T-helper 1 cell treated with Interleukin-12 subunit alpha and Interleukin-12 subunit beta and Interleukin-4 antibody, amounts not matched to agents 30 ng/mL and 1 ng/mL, for 36 hours (primary cell): Measurements from ENCODE around the gene SRC. TPM values are rescaled to one million over a fixed set of nuclear protein-coding genes. Genes with fewer than 3 reads are reported as not detected.

Source experiments
- intact Hi-C: fragments of 100-400 bp; cut with micrococcal nuclease; formaldehyde crosslinking; loops from one replicate; pipeline ENCODE4 v1.15.1; 2024
- total RNA-seq: library from RNA; stranded (reverse); gene quantifications from 2 replicates; pipeline ENCODE4 v1.2.3, GENCODE V29; 2022

Gene SRC
- total RNA-seq, 1 donor from 2014 or later: 5.3 TPM

GRCh38 chr20:37315021-37315451, 30.9 kb upstream of the SRC start:
- intact Hi-C loops: no loop called here

- intact Hi-C loops: loop anchor here (1.0 kb wide), 1 partner anchor 21 kb away; no protein-coding TSS in a partner anchor
Measured at GRCh38 chr20:37315452-37316110, 30.4 kb upstream of the SRC start.

GRCh38 chr20:37316116-37316774, 29.7 kb upstream of the SRC start:
- intact Hi-C loops: loop anchor here (1.0 kb wide), 1 partner anchor 22 kb away; no protein-coding TSS in a partner anchor

GRCh38 chr20:37316775-37317170, 29.2 kb upstream of the SRC start:
- intact Hi-C loops: loop anchor here (1.0 kb wide), 1 partner anchor 22 kb away; no protein-coding TSS in a partner anchor

- intact Hi-C loops: no loop called here
Measured at GRCh38 chr20:37317316-37317715, 28.6 kb upstream of the SRC start.

- intact Hi-C loops: no loop called here
Measured at GRCh38 chr20:37317994-37318640, 27.8 kb upstream of the SRC start.

GRCh38 chr20:37319151-37319671, 26.7 kb upstream of the SRC start:
- intact Hi-C loops: no loop called here

- intact Hi-C loops: no loop called here
Measured at GRCh38 chr20:37323985-37324384, 22.0 kb upstream of the SRC start.

GRCh38 chr20:37325206-37325605, 20.7 kb upstream of the SRC start:
- intact Hi-C loops: no loop called here

- intact Hi-C loops: no loop called here
Measured at GRCh38 chr20:37326666-37327065, 19.3 kb upstream of the SRC start.

- intact Hi-C loops: no loop called here
Measured at GRCh38 chr20:37327748-37328147, 18.2 kb upstream of the SRC start.

- intact Hi-C loops: no loop called here
Measured at GRCh38 chr20:37328149-37328945, 17.6 kb upstream of the SRC start.

GRCh38 chr20:37329481-37330165, 16.3 kb upstream of the SRC start:
- intact Hi-C loops: no loop called here

- intact Hi-C loops: no loop called here
Measured at GRCh38 chr20:37330316-37330715, 15.6 kb upstream of the SRC start.

- intact Hi-C loops: no loop called here
Measured at GRCh38 chr20:37331060-37331857, 14.7 kb upstream of the SRC start.

GRCh38 chr20:37333130-37333847, 12.7 kb upstream of the SRC start:
- intact Hi-C loops: no loop called here

GRCh38 chr20:37333848-37334318, 12.1 kb upstream of the SRC start:
- intact Hi-C loops: no loop called here

GRCh38 chr20:37334450-37334849, 11.5 kb upstream of the SRC start:
- intact Hi-C loops: no loop called here
